ENCODE measurements around the gene ZNF692. TPM values are rescaled to one million over a fixed set of nuclear protein-coding genes. Genes with fewer than 3 reads are reported as not detected.

Gene ZNF692
- total RNA-seq, 1 donor from 2014 or later, result 23.0 TPM

GRCh38 chr1:248904437-248905216 lies 45.7 kb upstream of the ZNF692 start:
- intact Hi-C loops (cut with micrococcal nuclease), result no loop called here
- TF ChIP-seq, protein P1, sequence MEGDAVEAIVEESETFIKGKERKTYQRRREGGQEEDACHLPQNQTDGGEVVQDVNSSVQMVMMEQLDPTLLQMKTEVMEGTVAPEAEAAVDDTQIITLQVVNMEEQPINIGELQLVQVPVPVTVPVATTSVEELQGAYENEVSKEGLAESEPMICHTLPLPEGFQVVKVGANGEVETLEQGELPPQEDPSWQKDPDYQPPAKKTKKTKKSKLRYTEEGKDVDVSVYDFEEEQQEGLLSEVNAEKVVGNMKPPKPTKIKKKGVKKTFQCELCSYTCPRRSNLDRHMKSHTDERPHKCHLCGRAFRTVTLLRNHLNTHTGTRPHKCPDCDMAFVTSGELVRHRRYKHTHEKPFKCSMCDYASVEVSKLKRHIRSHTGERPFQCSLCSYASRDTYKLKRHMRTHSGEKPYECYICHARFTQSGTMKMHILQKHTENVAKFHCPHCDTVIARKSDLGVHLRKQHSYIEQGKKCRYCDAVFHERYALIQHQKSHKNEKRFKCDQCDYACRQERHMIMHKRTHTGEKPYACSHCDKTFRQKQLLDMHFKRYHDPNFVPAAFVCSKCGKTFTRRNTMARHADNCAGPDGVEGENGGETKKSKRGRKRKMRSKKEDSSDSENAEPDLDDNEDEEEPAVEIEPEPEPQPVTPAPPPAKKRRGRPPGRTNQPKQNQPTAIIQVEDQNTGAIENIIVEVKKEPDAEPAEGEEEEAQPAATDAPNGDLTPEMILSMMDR (IDR thresholded peaks at IDR 0.05; ENCODE audit: borderline replicate concordance), result no peak
- Histone ChIP-seq H3K4me3 (no peak overlapping the region), H3K4me1 (peaks cover 33% of the 10 kb centered on the region), H3K9me3 (replicated peaks) (no peaks in the 10 kb centered on the region), H3K36me3 (no peaks in the 10 kb centered on the region), H3K27me3 (ENCODE audit: low read depth) (peaks cover 10% of the 10 kb centered on the region), H3K27ac (replicated peaks) (no peak overlapping the region)
- DNase-seq, result no peak

DNA sequence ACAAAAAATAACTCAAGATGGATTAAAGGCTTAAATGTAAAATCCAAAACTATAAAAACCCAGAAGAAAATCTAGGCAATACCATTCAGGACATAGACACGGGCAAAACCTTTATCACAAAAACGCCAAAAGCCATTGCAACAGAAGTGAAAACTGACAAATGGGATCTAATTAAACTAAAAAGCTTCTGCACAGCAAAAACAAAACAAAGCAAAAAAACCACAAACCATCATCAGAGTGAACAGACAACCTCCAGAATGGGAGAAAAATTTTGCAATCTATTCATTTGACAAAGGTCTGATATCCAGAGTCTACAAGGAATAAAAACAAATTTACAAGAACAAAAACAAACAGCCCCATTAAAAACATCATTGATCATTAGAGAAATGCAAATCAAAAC lies 42.7 kb upstream of the ZNF692 start:
- TF ChIP-seq, protein P1 (IDR thresholded peaks at IDR 0.05; ENCODE audit: borderline replicate concordance), result no peak
- no peak overlapping the region for H3K4me3 ChIP-seq

GRCh38 chr1:248900637-248901036 lies 41.8 kb upstream of the ZNF692 start:
- H3K4me3 ChIP-seq, result no peak overlapping the region

More for the DNA sequence above, 42.7 kb upstream of the ZNF692 start:
- no peaks in the 10 kb centered on the region for H3K9me3 ChIP-seq (replicated peaks)
- intact Hi-C loops (cut with micrococcal nuclease), result no loop called here
- H3K4me1 ChIP-seq, result peaks cover 6% of the 10 kb centered on the region
- H3K27ac ChIP-seq (replicated peaks), result no peak overlapping the region
- no peak for DNase-seq
- H3K27me3 ChIP-seq (ENCODE audit: low read depth), result peaks cover 41% of the 10 kb centered on the region
- H3K36me3 ChIP-seq, result no peaks in the 10 kb centered on the region

DNA sequence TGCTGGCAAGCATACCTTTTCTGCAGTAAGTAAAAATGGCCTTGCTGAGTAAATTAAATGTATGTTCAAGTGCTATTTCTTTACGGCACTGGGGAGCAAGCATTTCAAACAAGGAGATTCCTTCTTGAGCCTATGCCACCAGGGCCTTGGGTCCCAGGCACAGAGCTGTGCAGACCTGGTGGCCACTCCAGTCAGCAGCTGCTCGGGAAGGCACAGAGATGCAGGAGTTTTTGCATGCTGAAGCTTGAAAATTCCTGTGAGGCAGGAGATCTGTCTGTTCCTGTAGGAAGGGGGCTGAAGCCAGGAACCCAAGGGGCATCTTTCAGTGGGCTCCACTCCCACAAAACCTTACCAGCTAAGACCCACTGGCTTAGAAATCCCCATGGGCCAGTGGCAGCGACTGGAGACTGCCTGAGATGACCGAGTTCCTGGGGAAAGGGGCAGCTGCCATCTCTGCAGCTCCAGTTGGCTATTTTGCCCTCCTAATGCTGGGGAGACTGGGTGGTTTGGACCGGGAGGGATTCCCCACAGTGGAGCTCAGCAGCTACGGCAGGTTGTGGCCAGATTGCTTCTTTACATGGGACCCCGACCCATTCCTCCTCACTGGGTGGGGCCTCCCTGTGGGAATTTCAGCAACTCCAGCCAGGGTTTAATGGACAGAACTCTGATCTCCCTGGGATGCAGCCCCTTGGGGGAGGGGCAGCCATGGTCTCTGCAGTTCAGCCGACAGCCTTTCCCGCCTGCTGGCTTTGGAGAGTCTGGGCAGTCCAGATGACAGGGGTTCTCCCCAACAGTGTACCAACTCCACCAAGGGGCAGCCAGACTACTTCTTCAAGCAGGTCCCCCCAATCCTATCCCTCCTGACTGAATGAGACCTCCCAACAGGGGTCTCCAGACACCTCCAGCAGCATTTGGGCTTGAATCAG lies 38.8 kb upstream of the ZNF692 start:
- Histone ChIP-seq H3K9me3 (replicated peaks) (no peaks in the 10 kb centered on the region), H3K4me3 (no peak overlapping the region), H3K27me3 (ENCODE audit: low read depth) (peaks cover 58% of the 10 kb centered on the region), H3K4me1 (no peaks in the 10 kb centered on the region), H3K27ac (replicated peaks) (no peak overlapping the region), H3K36me3 (no peaks in the 10 kb centered on the region)
- intact Hi-C loops (cut with micrococcal nuclease), result no loop called here
- no peak for DNase-seq
- TF ChIP-seq, protein P1 (IDR thresholded peaks at IDR 0.05; ENCODE audit: borderline replicate concordance), result no peak

More at GRCh38 chr1:248900637-248901036, 41.8 kb upstream of the ZNF692 start:
- no peak for DNase-seq
- peaks cover 4% of the 10 kb centered on the region for H3K4me1 ChIP-seq
- intact Hi-C loops (cut with micrococcal nuclease), result no loop called here
- no peak overlapping the region for H3K27ac ChIP-seq (replicated peaks)
- H3K27me3 ChIP-seq (ENCODE audit: low read depth), result peaks cover 50% of the 10 kb centered on the region
- no peaks in the 10 kb centered on the region for H3K36me3 ChIP-seq
- no peaks in the 10 kb centered on the region for H3K9me3 ChIP-seq (replicated peaks)
- TF ChIP-seq, protein P1 (IDR thresholded peaks at IDR 0.05; ENCODE audit: borderline replicate concordance), result no peak

- Histone ChIP-seq H3K4me3 (no peak overlapping the region), H3K9me3 (replicated peaks) (no peaks in the 10 kb centered on the region), H3K27me3 (ENCODE audit: low read depth) (peaks cover 50% of the 10 kb centered on the region), H3K4me1 (no peaks in the 10 kb centered on the region), H3K36me3 (no peaks in the 10 kb centered on the region), H3K27ac (replicated peaks) (no peak overlapping the region)
- intact Hi-C loops (cut with micrococcal nuclease), result no loop called here
- TF ChIP-seq, protein P1 (IDR thresholded peaks at IDR 0.05; ENCODE audit: borderline replicate concordance), result no peak
- DNase-seq, result no peak
Observed at GRCh38 chr1:248894837-248895236, 36.0 kb upstream of the ZNF692 start.
